ENCODE results near the gene HMGN4. TPM values are rescaled to one million over a fixed set of nuclear protein-coding genes. Genes with fewer than 3 reads are reported as not detected.
"Not testable (repeated sequence)": the region's sequence is repeated elsewhere in the genome, so short reads cannot be mapped to it uniquely, and the experiment has no call there.

The HMGN4 gene
- total RNA-seq, 1 donor from 2014 or later, result 92.2 TPM

- H3K27me3 Mint-ChIP-seq (ENCODE audit: low read depth), result peaks cover 12% of the 10 kb centered on the region
- H3K4me1 Mint-ChIP-seq (ENCODE audit: low read depth); H3K4me3 Mint-ChIP-seq (ENCODE audit: low read depth); DNase-seq (ENCODE audit: low spot score); H3K9me3 Mint-ChIP-seq; H3K36me3 Mint-ChIP-seq (ENCODE audit: low read depth); H3K27ac Mint-ChIP-seq; intact Hi-C loops (cut with micrococcal nuclease): not testable (repeated sequence)
Measured at GRCh38 chr6:26511033-26511432, 27.1 kb upstream of the HMGN4 start.

- Mint-ChIP-seq H3K4me1 (ENCODE audit: low read depth) (peaks cover 6% of the 10 kb centered on the region), H3K4me3 (ENCODE audit: low read depth) (no peak overlapping the region), H3K27me3 (ENCODE audit: low read depth) (peaks cover 2% of the 10 kb centered on the region), H3K9me3 (no peaks in the 10 kb centered on the region), H3K36me3 (ENCODE audit: low read depth) (no peaks in the 10 kb centered on the region), H3K27ac (no peak overlapping the region)
- intact Hi-C loops (cut with micrococcal nuclease), result no loop called here
- DNase-seq (ENCODE audit: low spot score), result no peak
Measured at GRCh38 chr6:26514984-26515383, 23.2 kb upstream of the HMGN4 start.

GRCh38 chr6:26516481-26517427 lies 21.4 kb upstream of the HMGN4 start:
- DNase-seq (ENCODE audit: low spot score), result no peak
- no peaks in the 10 kb centered on the region for H3K9me3 Mint-ChIP-seq
- no peak overlapping the region for H3K4me3 Mint-ChIP-seq (ENCODE audit: low read depth)
- H3K36me3 Mint-ChIP-seq (ENCODE audit: low read depth), result no peaks in the 10 kb centered on the region
- H3K27me3 Mint-ChIP-seq (ENCODE audit: low read depth), result peaks cover 2% of the 10 kb centered on the region
- intact Hi-C loops (cut with micrococcal nuclease), result no loop called here
- no peak overlapping the region for H3K27ac Mint-ChIP-seq
- H3K4me1 Mint-ChIP-seq (ENCODE audit: low read depth), result peaks cover 16% of the 10 kb centered on the region

GRCh38 chr6:26519359-26519758 lies 18.8 kb upstream of the HMGN4 start:
- intact Hi-C loops (cut with micrococcal nuclease), result no loop called here
- peaks cover 4% of the 10 kb centered on the region for H3K36me3 Mint-ChIP-seq (ENCODE audit: low read depth)

GRCh38 chr6:26520237-26520849 lies 17.8 kb upstream of the HMGN4 start:
- Mint-ChIP-seq H3K4me3 (ENCODE audit: low read depth) (peak overlapping the region; percentile 76), H3K9me3 (no peaks in the 10 kb centered on the region), H3K27ac (peak overlapping the region; percentile 87), H3K4me1 (ENCODE audit: low read depth) (peaks cover 39% of the 10 kb centered on the region), H3K36me3 (ENCODE audit: low read depth) (peaks cover 4% of the 10 kb centered on the region), H3K27me3 (ENCODE audit: low read depth) (peaks cover 1% of the 10 kb centered on the region)
- DNase-seq (ENCODE audit: low spot score), result no peak
- intact Hi-C loops (cut with micrococcal nuclease), result loop anchor here (5.0 kb wide), 1 partner anchor 47 kb away; no protein-coding TSS in a partner anchor

More at GRCh38 chr6:26519359-26519758, 18.8 kb upstream of the HMGN4 start:
- peaks cover 1% of the 10 kb centered on the region for H3K27me3 Mint-ChIP-seq (ENCODE audit: low read depth)
- H3K27ac Mint-ChIP-seq, result no peak overlapping the region
- peaks cover 35% of the 10 kb centered on the region for H3K4me1 Mint-ChIP-seq (ENCODE audit: low read depth)
- H3K4me3 Mint-ChIP-seq (ENCODE audit: low read depth), result no peak overlapping the region
- H3K9me3 Mint-ChIP-seq, result no peaks in the 10 kb centered on the region
- DNase-seq (ENCODE audit: low spot score), result no peak

GRCh38 chr6:26520850-26521599 lies 17.1 kb upstream of the HMGN4 start:
- intact Hi-C loops (cut with micrococcal nuclease), result loop anchor here (1.0 to 5.0 kb wide), 5 partner anchors 11 to 47 kb away; no protein-coding TSS in a partner anchor
- peak; percentile 78 for DNase-seq (ENCODE audit: low spot score)
- Mint-ChIP-seq H3K36me3 (ENCODE audit: low read depth) (peaks cover 4% of the 10 kb centered on the region), H3K27ac (peak overlapping the region; percentile 83), H3K4me1 (ENCODE audit: low read depth) (peaks cover 39% of the 10 kb centered on the region), H3K27me3 (ENCODE audit: low read depth) (peaks cover 2% of the 10 kb centered on the region), H3K9me3 (no peaks in the 10 kb centered on the region), H3K4me3 (ENCODE audit: low read depth) (peak overlapping the region; percentile 82)

- peak overlapping the region; percentile 89 for H3K27ac Mint-ChIP-seq
- no peaks in the 10 kb centered on the region for H3K9me3 Mint-ChIP-seq
- H3K27me3 Mint-ChIP-seq (ENCODE audit: low read depth), result peaks cover 2% of the 10 kb centered on the region
- peak; percentile 66 for DNase-seq (ENCODE audit: low spot score)
- intact Hi-C loops (cut with micrococcal nuclease), result loop anchor here (1.0 to 5.0 kb wide), 5 partner anchors 11 to 47 kb away; no protein-coding TSS in a partner anchor
- peaks cover 39% of the 10 kb centered on the region for H3K4me1 Mint-ChIP-seq (ENCODE audit: low read depth)
- peaks cover 4% of the 10 kb centered on the region for H3K36me3 Mint-ChIP-seq (ENCODE audit: low read depth)
- H3K4me3 Mint-ChIP-seq (ENCODE audit: low read depth), result peak overlapping the region; percentile 82
Measured at GRCh38 chr6:26521600-26522391, 16.4 kb upstream of the HMGN4 start.

GRCh38 chr6:26522486-26523228 lies 15.5 kb upstream of the HMGN4 start:
- H3K27me3 Mint-ChIP-seq (ENCODE audit: low read depth); H3K9me3 Mint-ChIP-seq; H3K36me3 Mint-ChIP-seq (ENCODE audit: low read depth); DNase-seq (ENCODE audit: low spot score): not testable (repeated sequence)
- peak overlapping the region; percentile 82 for H3K4me3 Mint-ChIP-seq (ENCODE audit: low read depth)
- peak overlapping the region; percentile 89 for H3K27ac Mint-ChIP-seq
- peaks cover 36% of the 10 kb centered on the region for H3K4me1 Mint-ChIP-seq (ENCODE audit: low read depth)
- intact Hi-C loops (cut with micrococcal nuclease), result loop anchor here (5.0 kb wide), 1 partner anchor 45 kb away; no protein-coding TSS in a partner anchor

- not testable (repeated sequence) for H3K4me3 Mint-ChIP-seq (ENCODE audit: low read depth); H3K36me3 Mint-ChIP-seq (ENCODE audit: low read depth); H3K9me3 Mint-ChIP-seq; H3K27ac Mint-ChIP-seq; H3K27me3 Mint-ChIP-seq (ENCODE audit: low read depth); DNase-seq (ENCODE audit: low spot score)
- intact Hi-C loops (cut with micrococcal nuclease), result loop anchor here (5.0 kb wide), 1 partner anchor 43 kb away; no protein-coding TSS in a partner anchor
- peaks cover 36% of the 10 kb centered on the region for H3K4me1 Mint-ChIP-seq (ENCODE audit: low read depth)
Measured at GRCh38 chr6:26524314-26524713, 13.9 kb upstream of the HMGN4 start.

GRCh38 chr6:26524722-26525370 lies 13.3 kb upstream of the HMGN4 start:
- no peaks in the 10 kb centered on the region for H3K9me3 Mint-ChIP-seq
- H3K27ac Mint-ChIP-seq, result no peak overlapping the region
- H3K4me3 Mint-ChIP-seq (ENCODE audit: low read depth), result no peak overlapping the region
- peaks cover 2% of the 10 kb centered on the region for H3K27me3 Mint-ChIP-seq (ENCODE audit: low read depth)
- peaks cover 4% of the 10 kb centered on the region for H3K36me3 Mint-ChIP-seq (ENCODE audit: low read depth)
- no peak for DNase-seq (ENCODE audit: low spot score)
- H3K4me1 Mint-ChIP-seq (ENCODE audit: low read depth), result peaks cover 34% of the 10 kb centered on the region
- intact Hi-C loops (cut with micrococcal nuclease), result loop anchor here (5.0 kb wide), 1 partner anchor 42 kb away; no protein-coding TSS in a partner anchor

GRCh38 chr6:26525838-26526237 lies 12.3 kb upstream of the HMGN4 start:
- peaks cover 27% of the 10 kb centered on the region for H3K4me1 Mint-ChIP-seq (ENCODE audit: low read depth)
- peaks cover 4% of the 10 kb centered on the region for H3K36me3 Mint-ChIP-seq (ENCODE audit: low read depth)
- peaks cover 2% of the 10 kb centered on the region for H3K27me3 Mint-ChIP-seq (ENCODE audit: low read depth)
- no peak for DNase-seq (ENCODE audit: low spot score)
- no peak overlapping the region for H3K4me3 Mint-ChIP-seq (ENCODE audit: low read depth)
- no peaks in the 10 kb centered on the region for H3K9me3 Mint-ChIP-seq
- intact Hi-C loops (cut with micrococcal nuclease), result no loop called here
- no peak overlapping the region for H3K27ac Mint-ChIP-seq

Measured in activated T-helper 2 cell treated with anti-CD3 and anti-CD28 coated beads, Interferon-gamma antibody, Interleukin-2, Interleukin-4, amounts not matched to agents 10 μg/mL and 5 μg/mL and 100 μg/mL, durations not matched to agents 14 hours and 24 hours and 36 hours (primary cell).